Endothelial cell (in vitro differentiated cells): Measurements from ENCODE around the gene RAD51B. TPM values are rescaled to one million over a fixed set of nuclear protein-coding genes. Genes with fewer than 3 reads are reported as not detected.

ENCODE experiments used
- DNase-seq: peaks from one replicate; pipeline ENCODE4 v3.0.0; 2021; ENCODE audit warnings: low spot score
- H3K27ac Mint-ChIP-seq: one replicate; pipeline ENCODE4 v1.8.0; 2021; ENCODE audit warnings: mixed read lengths, inconsistent platforms; ENCODE audit not compliant: unreplicated experiment
- H3K27me3 Mint-ChIP-seq: one replicate; pipeline ENCODE4 v1.8.0; 2021; ENCODE audit warnings: mild to moderate bottlenecking, moderate library complexity, mixed read lengths, inconsistent platforms; ENCODE audit not compliant: unreplicated experiment
- H3K36me3 Mint-ChIP-seq: one replicate; pipeline ENCODE4 v1.8.0; 2021; ENCODE audit warnings: mild to moderate bottlenecking, low read depth, mixed read lengths, inconsistent platforms; ENCODE audit not compliant: unreplicated experiment
- H3K4me1 Mint-ChIP-seq: one replicate; pipeline ENCODE4 v1.8.0; 2021; ENCODE audit warnings: mild to moderate bottlenecking, mixed read lengths, inconsistent platforms; ENCODE audit not compliant: unreplicated experiment
- H3K4me3 Mint-ChIP-seq: one replicate; pipeline ENCODE4 v1.8.0; 2021; ENCODE audit warnings: mild to moderate bottlenecking, mixed read lengths, inconsistent platforms; ENCODE audit not compliant: unreplicated experiment
- H3K9me3 Mint-ChIP-seq: one replicate; pipeline ENCODE4 v1.8.0; 2021; ENCODE audit warnings: mixed read lengths, inconsistent platforms; ENCODE audit not compliant: unreplicated experiment
- total RNA-seq: library from RNA; stranded (reverse); fragmentation: NEBNext Ultra II Directional; extraction: Animal tissue kit (Norgen Biotek cat#: 25700); gene quantifications from one replicate; pipeline ENCODE4 v1.2.1, GENCODE V29; 2021; ENCODE audit not compliant: unreplicated experiment
- TF ChIP-seq, protein P1 (sequence below): fragments of 200-600 bp; sonication (generic); IDR thresholded peaks from one replicate; pipeline ENCODE4 v1.5.0; 2021; ENCODE audit warnings: antibody characterized with exemption; ENCODE audit not compliant: unreplicated experiment

RAD51B gene
- total RNA-seq, 1 donor from 2014 or later, result 23.5 TPM

DNA sequence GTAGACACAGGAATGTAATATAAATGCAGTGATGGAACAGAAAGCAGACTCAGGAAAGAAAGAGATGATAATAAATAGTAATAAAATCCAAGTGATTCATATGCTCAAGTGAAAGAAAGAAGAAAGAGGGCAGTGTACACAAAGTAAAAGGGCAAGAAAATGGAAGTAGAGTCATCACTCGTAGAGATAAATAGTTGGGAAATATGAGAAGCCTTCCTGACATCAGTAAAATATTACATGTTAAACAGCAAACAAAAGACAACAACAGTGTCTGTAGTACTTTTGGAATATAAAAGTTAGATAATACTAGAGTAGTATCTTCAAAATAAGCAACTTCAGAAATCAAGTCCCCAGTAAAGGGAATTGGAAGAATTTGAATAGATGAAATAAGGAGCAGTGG is 412.3 kb downstream of the RAD51B start:
- TF ChIP-seq, protein P1, sequence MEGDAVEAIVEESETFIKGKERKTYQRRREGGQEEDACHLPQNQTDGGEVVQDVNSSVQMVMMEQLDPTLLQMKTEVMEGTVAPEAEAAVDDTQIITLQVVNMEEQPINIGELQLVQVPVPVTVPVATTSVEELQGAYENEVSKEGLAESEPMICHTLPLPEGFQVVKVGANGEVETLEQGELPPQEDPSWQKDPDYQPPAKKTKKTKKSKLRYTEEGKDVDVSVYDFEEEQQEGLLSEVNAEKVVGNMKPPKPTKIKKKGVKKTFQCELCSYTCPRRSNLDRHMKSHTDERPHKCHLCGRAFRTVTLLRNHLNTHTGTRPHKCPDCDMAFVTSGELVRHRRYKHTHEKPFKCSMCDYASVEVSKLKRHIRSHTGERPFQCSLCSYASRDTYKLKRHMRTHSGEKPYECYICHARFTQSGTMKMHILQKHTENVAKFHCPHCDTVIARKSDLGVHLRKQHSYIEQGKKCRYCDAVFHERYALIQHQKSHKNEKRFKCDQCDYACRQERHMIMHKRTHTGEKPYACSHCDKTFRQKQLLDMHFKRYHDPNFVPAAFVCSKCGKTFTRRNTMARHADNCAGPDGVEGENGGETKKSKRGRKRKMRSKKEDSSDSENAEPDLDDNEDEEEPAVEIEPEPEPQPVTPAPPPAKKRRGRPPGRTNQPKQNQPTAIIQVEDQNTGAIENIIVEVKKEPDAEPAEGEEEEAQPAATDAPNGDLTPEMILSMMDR, result no peak
- H3K27ac Mint-ChIP-seq, result no peak overlapping the region
- H3K4me3 Mint-ChIP-seq, result no peak overlapping the region
- no peaks in the 10 kb centered on the region for H3K27me3 Mint-ChIP-seq
- H3K36me3 Mint-ChIP-seq, result no peaks in the 10 kb centered on the region
- H3K9me3 Mint-ChIP-seq, result no peaks in the 10 kb centered on the region
- no peaks in the 10 kb centered on the region for H3K4me1 Mint-ChIP-seq
- DNase-seq, result no peak

DNA sequence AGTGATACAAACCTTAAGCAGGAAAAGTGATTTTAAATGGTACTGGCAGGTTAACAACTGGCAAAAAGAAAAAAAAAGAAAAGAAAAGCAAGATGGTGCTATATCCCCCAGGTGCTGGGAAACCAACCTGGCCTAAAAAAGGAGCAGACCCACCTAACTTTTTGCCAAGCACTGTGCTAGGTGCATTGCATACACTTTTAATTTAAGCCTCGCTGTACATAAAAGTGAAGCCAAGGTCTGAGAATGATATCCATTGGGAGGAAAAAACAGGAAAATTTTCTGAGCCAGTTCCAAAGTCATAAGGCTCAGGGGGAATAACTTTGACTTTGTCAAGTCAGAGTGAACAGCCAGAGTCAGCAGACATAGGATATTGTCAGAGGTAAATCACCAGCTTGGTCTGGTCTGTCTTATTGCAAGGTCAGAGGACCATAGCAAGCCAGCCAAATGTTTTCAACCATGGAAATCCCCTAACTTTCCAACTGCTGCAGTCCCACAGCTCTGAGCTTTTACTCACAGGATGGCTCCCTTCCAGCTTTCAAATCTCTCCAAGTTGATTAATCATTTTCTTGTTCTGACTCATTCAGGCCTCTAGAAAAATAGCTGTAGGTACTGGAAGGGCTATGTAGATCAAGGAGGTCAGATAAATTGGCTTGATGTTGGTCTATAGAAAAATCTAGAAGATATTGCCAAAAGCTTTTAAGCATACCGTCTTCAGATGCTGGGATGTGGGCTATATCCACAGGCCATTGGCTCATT is 412.9 kb downstream of the RAD51B start:
- Mint-ChIP-seq H3K27me3 (no peaks in the 10 kb centered on the region), H3K9me3 (no peaks in the 10 kb centered on the region), H3K4me3 (no peak overlapping the region), H3K36me3 (no peaks in the 10 kb centered on the region), H3K27ac (no peak overlapping the region), H3K4me1 (no peaks in the 10 kb centered on the region)
- no peak for DNase-seq
- TF ChIP-seq, protein P1, result no peak

- DNase-seq, result no peak
- H3K4me1 Mint-ChIP-seq, result no peaks in the 10 kb centered on the region
- no peaks in the 10 kb centered on the region for H3K36me3 Mint-ChIP-seq
- TF ChIP-seq, protein P1, result no peak
- no peak overlapping the region for H3K27ac Mint-ChIP-seq
- H3K9me3 Mint-ChIP-seq, result no peaks in the 10 kb centered on the region
- H3K4me3 Mint-ChIP-seq, result no peak overlapping the region
- no peaks in the 10 kb centered on the region for H3K27me3 Mint-ChIP-seq
These were observed 413.7 kb downstream of the RAD51B start for GRCh38 chr14:68233101-68233784.

- Mint-ChIP-seq H3K27ac (no peak overlapping the region), H3K4me3 (no peak overlapping the region), H3K27me3 (no peaks in the 10 kb centered on the region), H3K9me3 (no peaks in the 10 kb centered on the region), H3K4me1 (peaks cover 4% of the 10 kb centered on the region), H3K36me3 (no peaks in the 10 kb centered on the region)
- TF ChIP-seq, protein P1, result no peak
- no peak for DNase-seq
These were observed 414.7 kb downstream of the RAD51B start for GRCh38 chr14:68234101-68234905.
